SK-N-SH (cell line): ENCODE data around the gene C11orf86.

Source experiments
- CTCF ChIP-seq: fragments of 200-600 bp; sonication (generic); IDR thresholded peaks from 2 replicates; pipeline ENCODE4 v1.6.1; 2017; ENCODE audit warnings: antibody characterized with exemption, mild to moderate bottlenecking, moderate library complexity
- EZH2phosphoT487 ChIP-seq: fragments of 200-600 bp; sonication (generic); IDR thresholded peaks from 2 replicates; pipeline ENCODE4 v1.6.1; 2017; ENCODE audit warnings: low read depth, mixed run types, mild to moderate bottlenecking, antibody characterized with exemption, moderate library complexity, borderline replicate concordance
- FOSL2 ChIP-seq: IDR thresholded peaks from 2 replicates; pipeline ENCODE4 v1.4.0; 2012; ENCODE audit warnings: low read depth, mild to moderate bottlenecking, moderate library complexity, borderline replicate concordance
- GABPA ChIP-seq: IDR thresholded peaks from 2 replicates; pipeline ENCODE4 v1.4.0; 2012; ENCODE audit warnings: low read depth, mild to moderate bottlenecking
- NRF1 ChIP-seq: IDR thresholded peaks from 2 replicates; pipeline ENCODE4 v1.6.1; 2012; ENCODE audit warnings: low read depth, mild to moderate bottlenecking, low read length
- POLR2AphosphoS5 ChIP-seq: IDR thresholded peaks from 2 replicates; pipeline ENCODE4 v1.6.1; 2012; ENCODE audit warnings: low read depth, low read length
- REST ChIP-seq: IDR thresholded peaks from 2 replicates; pipeline ENCODE4 v1.6.1; 2012; ENCODE audit warnings: mild to moderate bottlenecking, low read depth, low read length, moderate library complexity
- SMC3 ChIP-seq: IDR thresholded peaks from 2 replicates; pipeline ENCODE4 v1.6.1; 2012; ENCODE audit warnings: low read depth, low read length, improper control_type of control experiment
- USF2 ChIP-seq: fragments of 150-350 bp; IDR thresholded peaks from 2 replicates; pipeline ENCODE4 v1.6.1; 2017; ENCODE audit warnings: antibody characterized with exemption, low read length, low read depth, borderline replicate concordance
- YY1 ChIP-seq: IDR thresholded peaks from 2 replicates; pipeline ENCODE4 v1.4.0; 2012; ENCODE audit warnings: low read depth, mild to moderate bottlenecking
- ZBTB33 ChIP-seq: IDR thresholded peaks from 2 replicates; pipeline ENCODE4 v1.4.0; 2012; ENCODE audit warnings: low read depth, borderline replicate concordance
- TF ChIP-seq, protein P1 (sequence below): IDR thresholded peaks from 2 replicates; pipeline ENCODE4 v1.4.0; 2012; ENCODE audit warnings: low read depth

DNA sequence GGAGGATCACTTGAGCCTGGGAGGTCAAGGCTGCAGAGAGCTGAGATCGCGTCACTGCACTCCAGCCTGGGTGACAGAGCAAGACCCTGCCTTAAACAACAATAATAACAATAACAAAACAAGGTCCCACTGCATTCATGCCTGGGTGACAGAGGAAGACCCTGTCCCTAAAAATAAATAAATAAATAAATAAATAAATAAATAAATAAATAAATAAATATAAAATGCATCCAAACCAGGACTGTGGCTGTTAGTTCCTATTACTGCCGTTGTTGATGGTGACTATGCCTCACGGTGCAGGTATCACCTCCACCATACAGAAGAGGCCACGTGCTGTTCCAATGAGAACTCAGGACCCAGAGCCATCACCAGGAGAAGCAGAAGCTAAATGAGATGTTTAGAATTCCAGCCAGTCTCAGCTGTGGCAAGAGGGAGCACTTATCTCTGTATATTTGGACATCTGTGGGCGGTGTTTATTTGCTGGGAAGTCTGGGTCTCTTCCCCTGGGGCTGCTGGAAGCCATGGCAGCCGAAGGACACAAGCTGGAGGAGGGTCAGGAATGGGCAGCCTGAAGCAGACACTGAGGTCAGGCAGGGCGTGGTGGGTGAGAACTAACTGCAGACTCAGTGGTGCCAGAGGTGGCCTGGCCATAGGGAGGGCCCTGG, 21.6 kb downstream of the C11orf86 start:
- TF ChIP-seq POLR2AphosphoS5 (no peak), CTCF (no peak), EZH2phosphoT487 (no peak), ZBTB33 (no peak), USF2 (no peak), REST (no peak), NRF1 (no peak), FOSL2 (no peak), SMC3 (no peak), GABPA (no peak), YY1 (no peak)
- TF ChIP-seq, protein P1, sequence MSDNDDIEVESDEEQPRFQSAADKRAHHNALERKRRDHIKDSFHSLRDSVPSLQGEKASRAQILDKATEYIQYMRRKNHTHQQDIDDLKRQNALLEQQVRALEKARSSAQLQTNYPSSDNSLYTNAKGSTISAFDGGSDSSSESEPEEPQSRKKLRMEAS, result no peak
